HG03139 (cell line): ENCODE measurements around the gene NOP56.

Experiments
- ATAC-seq: cut with Tn5 transposase; IDR thresholded peaks from one replicate; pipeline ENCODE4 v1.9.1; 2021; ENCODE audit not compliant: unreplicated experiment

Gene NOP56, protein sequence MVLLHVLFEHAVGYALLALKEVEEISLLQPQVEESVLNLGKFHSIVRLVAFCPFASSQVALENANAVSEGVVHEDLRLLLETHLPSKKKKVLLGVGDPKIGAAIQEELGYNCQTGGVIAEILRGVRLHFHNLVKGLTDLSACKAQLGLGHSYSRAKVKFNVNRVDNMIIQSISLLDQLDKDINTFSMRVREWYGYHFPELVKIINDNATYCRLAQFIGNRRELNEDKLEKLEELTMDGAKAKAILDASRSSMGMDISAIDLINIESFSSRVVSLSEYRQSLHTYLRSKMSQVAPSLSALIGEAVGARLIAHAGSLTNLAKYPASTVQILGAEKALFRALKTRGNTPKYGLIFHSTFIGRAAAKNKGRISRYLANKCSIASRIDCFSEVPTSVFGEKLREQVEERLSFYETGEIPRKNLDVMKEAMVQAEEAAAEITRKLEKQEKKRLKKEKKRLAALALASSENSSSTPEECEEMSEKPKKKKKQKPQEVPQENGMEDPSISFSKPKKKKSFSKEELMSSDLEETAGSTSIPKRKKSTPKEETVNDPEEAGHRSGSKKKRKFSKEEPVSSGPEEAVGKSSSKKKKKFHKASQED

GRCh38 chr20:2651772-2652723 is at the start of gene NOP56:
NOP56 (plus strand) TSS chr20:2652632; CDS start chr20:2652661, 29 bp downstream.
- ATAC-seq = peak; percentile 74

DNA sequence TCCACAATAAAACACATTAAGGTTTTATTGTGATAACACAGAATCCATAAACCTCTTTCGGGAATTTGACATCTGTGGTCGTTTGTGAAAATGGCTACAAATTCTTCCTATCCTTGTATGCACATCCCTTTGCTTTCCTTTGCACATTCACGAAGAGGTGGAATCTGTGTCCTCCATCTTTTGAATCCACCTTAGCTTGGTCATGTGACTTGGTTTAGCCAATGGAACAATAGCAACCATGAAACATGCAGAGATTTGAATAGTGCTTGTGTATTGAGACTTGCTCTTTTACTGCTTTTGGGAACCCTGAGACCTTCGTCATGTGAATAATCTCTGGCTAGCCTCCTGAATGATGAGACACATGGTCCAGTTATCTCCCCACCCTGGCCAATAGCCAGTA is 49.7 kb upstream of the NOP56 start:
- no peak for ATAC-seq

DNA sequence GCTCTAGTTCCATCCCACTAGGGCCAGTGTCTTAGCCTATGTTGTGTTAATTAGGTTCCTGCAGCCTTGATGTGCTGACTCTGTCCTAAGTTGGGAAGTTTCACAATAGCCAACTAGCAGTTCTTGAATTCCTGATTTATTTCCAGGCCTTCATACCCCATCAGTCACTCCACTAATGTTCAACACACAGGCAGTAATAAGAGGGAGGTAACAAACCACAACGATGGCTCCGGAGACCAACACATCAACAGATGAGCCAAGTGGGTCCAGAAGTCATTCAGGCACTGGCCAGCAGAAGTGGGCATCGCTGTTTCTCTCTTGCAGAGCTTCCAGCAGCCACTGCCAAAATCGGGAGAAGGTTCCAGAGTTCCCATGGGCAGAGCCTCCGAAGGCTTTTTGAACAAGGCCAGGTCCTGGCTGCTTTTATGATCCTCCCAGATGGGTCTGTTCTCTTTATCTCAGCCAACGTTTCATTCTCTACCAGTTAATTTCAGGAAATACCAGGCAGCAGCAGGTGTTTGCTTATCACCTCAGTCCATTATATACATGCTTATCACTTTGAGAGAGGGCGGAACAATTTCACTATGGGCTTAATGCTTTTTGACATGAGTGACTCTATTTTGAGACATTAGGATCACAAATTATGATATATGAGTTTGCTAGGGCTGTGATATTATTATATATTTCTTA is 48.5 kb upstream of the NOP56 start:
- ATAC-seq = no peak

GRCh38 chr20:2604506-2604835 is 48.0 kb upstream of the NOP56 start:
- ATAC-seq = no peak

DNA sequence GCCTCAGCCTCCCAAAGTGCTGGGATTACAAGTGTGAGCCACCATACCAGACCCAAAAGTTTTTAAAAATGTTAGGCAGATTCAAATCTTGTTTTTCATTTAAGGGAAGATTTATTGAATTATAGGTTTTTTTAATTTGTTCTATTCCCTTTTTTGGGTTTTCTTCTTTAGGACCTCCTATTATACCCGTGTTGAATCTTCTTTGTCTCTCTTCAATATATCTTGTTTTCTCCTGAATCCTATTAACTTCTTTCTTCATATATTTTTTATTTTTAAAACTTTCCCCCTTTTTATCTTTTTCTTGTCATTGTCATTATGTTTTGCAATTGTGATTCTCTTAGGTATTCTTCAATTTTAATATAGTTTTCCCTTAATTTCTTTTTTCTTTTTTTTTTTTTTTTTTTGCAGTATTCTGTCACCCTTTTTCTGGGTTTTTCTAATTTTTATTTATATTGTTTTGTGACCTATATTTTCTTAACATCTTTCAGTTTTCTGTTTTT is 45.9 kb upstream of the NOP56 start:
- no peak for ATAC-seq

DNA sequence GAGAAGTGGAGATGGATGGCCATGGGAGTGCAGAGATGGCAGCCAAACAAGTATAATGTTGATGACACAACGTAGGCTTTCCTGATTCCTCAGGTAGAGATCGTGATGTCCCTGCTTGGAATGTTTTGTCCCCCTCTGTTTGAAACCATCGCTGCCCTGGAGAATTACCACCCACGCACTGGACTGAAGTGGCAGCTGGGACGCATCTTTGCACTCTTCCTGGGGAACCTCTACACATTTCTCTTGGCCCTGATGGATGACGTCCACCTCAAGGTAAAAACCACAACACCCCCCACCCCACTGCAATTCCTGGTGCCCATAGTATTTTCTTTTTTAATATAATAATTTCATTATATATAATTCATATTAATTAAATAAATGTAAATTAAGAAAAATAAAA is 42.1 kb upstream of the NOP56 start:
- no peak for ATAC-seq

DNA sequence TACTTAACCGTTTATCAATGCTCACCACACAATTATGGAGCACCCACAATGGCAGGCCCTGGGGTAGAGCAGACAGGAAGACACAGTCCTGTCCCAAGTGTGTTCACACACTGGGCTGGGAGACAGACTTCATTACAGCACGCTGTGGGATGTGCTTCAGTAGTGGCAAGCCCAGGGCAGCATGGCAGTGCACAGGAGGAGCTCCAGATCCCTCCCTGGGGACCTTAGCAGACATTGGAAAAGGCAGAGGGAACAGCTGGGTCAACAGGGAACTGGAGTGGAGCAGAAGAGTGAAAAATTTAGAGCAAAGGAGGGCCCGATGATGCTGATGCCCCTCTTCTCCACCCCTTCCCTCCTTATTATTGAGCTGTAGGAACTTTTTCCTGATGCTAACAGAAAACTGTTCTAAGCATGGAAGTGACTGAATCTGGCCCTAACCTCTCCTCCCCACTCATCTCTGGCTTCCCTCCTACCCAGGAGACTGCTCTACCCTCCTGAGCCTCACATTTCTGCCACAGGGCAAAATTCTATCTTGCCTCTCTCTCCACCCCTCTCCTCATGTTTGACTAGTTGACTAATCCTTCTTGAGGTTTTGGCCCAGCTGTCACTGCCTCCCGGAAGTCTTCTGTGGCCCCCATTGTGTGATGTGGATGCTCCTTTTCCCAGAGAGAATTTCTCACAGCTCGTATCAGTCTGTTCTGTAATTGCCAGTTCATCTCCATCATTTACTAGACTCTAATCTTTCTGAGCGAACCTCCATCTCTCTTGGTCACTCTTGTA is 41.3 kb upstream of the NOP56 start:
- no peak for ATAC-seq

DNA sequence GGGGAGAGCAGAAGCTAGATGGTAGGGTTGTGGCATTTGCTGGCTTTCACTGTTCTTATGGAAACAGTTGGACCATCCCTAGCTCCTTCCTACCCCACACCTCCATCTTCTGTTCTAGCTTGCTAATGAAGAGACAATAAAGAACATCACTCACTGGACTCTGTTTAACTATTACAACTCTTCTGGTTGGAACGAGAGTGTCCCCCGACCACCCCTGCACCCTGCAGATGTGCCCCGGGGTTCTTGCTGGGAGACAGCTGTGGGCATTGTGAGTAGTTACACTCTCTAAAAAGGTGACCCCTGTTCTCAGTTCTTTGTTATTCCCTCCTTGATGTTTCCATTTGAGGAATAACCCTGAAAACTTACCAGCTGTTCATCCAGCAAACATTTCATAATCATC is 40.4 kb upstream of the NOP56 start:
- ATAC-seq = no peak

- no peak for ATAC-seq
Measured at GRCh38 chr20:2616634-2617033, 35.8 kb upstream of the NOP56 start.

- ATAC-seq = no peak
Measured at GRCh38 chr20:2617099-2617714, 35.2 kb upstream of the NOP56 start.

DNA sequence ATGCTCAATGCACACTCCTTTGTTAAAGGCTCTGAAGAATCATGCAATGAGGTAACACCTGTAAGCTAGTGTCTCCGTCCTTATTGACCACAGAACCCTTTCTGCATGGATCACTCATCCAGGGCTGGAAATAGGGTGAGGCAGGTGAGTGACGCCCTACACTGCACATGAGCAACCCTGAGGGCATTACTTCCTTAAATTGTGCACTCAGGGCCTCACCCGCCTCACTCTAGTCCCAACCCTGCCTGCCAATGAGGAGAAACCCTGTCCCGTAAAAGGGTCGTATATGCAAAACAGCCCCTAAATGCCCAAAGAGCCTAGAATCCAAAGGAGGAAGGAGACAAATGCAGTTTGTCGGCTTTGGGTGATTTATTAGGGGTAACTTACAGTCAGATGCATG is 33.6 kb upstream of the NOP56 start:
- no peak for ATAC-seq

- ATAC-seq = no peak
Measured at GRCh38 chr20:2619337-2619736, 33.1 kb upstream of the NOP56 start.

DNA sequence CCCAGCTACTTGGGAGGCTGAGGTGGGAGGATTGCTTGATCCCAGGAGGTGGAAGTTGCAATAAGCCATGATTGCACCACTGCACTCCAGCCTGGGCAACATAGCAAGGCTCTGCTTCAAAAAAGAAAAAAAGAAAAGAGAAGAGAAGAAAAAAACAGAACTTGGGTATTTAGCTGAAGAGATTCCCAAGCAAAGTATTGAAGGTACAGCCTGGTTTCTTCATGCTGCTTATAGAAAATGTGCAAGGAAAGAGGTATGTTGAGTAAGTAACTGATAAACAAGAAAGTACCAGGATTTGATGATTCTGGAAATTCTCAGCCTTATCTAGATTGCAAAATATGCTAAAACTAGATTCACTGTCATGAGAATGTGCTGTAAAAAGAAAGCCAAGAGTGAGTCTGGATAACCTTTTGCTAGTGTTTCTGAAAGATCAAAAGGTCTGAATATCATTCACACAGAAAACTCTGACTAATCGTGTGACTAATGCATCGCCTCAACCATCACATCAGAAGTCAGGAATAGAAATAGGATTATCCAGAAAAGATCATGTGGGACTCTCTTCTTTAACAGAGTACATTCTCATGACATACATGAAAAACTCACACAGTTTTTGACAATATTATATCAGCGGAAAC is 32.4 kb upstream of the NOP56 start:
- no peak for ATAC-seq

DNA sequence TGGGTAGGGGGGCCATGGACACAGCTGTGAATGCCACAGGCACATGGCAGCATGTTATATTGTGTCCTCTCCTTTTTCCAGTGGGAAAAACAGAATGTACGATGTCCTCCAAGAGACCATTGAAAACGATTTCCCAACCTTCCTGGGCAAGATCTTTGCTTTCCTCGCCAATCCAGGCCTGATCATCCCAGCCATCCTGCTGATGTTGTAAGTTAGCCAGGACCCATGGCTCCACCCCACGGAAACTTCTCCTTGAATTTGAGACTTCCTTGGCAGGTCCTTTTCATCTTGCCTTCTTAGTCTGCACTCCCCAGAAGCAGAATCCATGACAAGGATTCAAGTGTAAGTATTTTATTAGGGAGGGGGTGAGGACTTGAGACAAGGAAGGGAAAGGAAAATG is 28.2 kb upstream of the NOP56 start:
- ATAC-seq = no peak

DNA sequence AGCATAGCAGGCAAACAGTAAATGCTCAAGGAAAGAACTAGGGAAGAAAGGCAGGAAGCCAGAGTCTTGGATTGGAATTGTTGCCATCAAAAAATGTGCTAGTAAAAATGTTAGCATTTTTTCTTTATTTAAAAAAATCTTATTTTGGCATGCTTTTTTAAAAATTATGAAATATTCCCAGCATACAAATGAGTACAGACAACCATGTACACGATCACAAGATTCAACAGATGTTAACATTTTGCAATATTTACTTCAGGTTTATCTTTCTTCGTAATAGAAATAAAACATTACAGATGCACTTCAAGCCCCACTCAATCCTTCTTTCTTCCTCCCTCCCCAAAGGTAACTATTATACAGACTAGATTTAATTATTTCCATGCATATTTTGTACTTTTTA is 27.4 kb upstream of the NOP56 start:
- no peak for ATAC-seq

- no peak for ATAC-seq
Measured at GRCh38 chr20:2626853-2627541, 25.4 kb upstream of the NOP56 start.

DNA sequence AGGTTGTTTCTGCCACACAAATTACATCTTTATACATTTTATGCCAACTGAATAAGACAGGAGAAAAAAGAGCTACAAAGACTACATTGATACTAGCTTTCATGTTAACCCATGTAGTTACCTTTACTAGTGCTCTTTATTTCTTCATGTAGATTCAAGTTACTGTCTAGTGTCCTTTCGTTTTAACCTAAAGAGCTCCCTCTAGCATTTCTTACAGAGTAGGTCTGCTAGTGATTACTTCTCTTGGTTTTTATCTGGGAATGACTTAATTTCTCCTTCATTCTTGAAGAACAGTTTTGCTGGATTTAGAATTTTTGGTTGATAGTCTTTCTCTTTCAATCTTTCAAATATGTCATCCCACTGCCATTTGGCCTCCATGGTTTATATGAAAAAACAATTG is 21.2 kb upstream of the NOP56 start:
- no peak for ATAC-seq

GRCh38 chr20:2633381-2633780 is 19.1 kb upstream of the NOP56 start:
- no peak for ATAC-seq

GRCh38 chr20:2637246-2637645 is 15.2 kb upstream of the NOP56 start:
- ATAC-seq = no peak
